Liver (tissue), 9 donors: ENCODE data around the gene FOXP3. TPM values are rescaled to one million over a fixed set of nuclear protein-coding genes. Genes with fewer than 3 reads are reported as not detected.

Experiments used
- DNase-seq: peaks from one replicate; pipeline ENCODE4 v3.0.0-alpha.2; 2017; ENCODE audit warnings: low spot score
- H3K27ac ChIP-seq, 2 donors: one replicate each; pipeline ENCODE4 v1.7.0; 2013; ENCODE audit warnings: inconsistent platforms in 2 of 2, low read length in 2 of 2, control low read depth in 1 of 2, low read depth in 1 of 2, mild to moderate bottlenecking in 1 of 2
- H3K27me3 ChIP-seq, 4 donors: one replicate each; pipeline versions ENCODE4 v1.6.1 to v1.7.0; 2013; ENCODE audit warnings: low read length in 3 of 4, inconsistent platforms in 1 of 4, mild to moderate bottlenecking in 1 of 4, moderate library complexity in 1 of 4; ENCODE audit not compliant: control insufficient read depth in 4 of 4, insufficient read depth in 4 of 4
- H3K36me3 ChIP-seq, 4 donors: one replicate each; pipeline versions ENCODE4 v1.6.1 to v1.7.0; 2013; ENCODE audit warnings: low read length in 3 of 4, mild to moderate bottlenecking in 3 of 4, low read depth in 1 of 4, moderate library complexity in 1 of 4; ENCODE audit not compliant: control insufficient read depth in 4 of 4, insufficient read depth in 3 of 4
- H3K4me1 ChIP-seq, 4 donors: one replicate each; pipeline versions ENCODE4 v1.6.1 to v1.7.0; 2013; ENCODE audit warnings: low read length in 3 of 4, mild to moderate bottlenecking in 3 of 4, moderate library complexity in 1 of 4; ENCODE audit not compliant: control insufficient read depth in 4 of 4, insufficient read depth in 4 of 4
- H3K4me3 ChIP-seq, 3 donors: one replicate each; pipeline versions ENCODE4 v1.6.1 to v1.7.0; 2013; ENCODE audit warnings: low read length in 3 of 3, control low read depth in 1 of 3, low read depth in 1 of 3, mild to moderate bottlenecking in 1 of 3
- H3K9ac ChIP-seq, 2 donors: one replicate each; pipeline ENCODE4 v1.7.0; 2013; ENCODE audit warnings: low read length in 2 of 2, mild to moderate bottlenecking in 2 of 2, moderate library complexity in 2 of 2, control low read depth in 1 of 2, low read depth in 1 of 2
- H3K9me3 ChIP-seq, 4 donors: one replicate each; pipeline versions ENCODE4 v1.6.1 to v1.7.0; 2013; ENCODE audit warnings: low read length in 3 of 4; ENCODE audit not compliant: control insufficient read depth in 4 of 4
- EGR1 ChIP-seq, 2 donors: IDR thresholded peaks; 2 replicates each; pipeline ENCODE4 v1.6.1; 2016 to 2018; ENCODE audit warnings: antibody characterized with exemption in 2 of 2, low read depth in 2 of 2
- FOXA1 ChIP-seq: IDR thresholded peaks from 2 replicates; pipeline ENCODE4 v1.6.1; 2016; ENCODE audit warnings: antibody characterized with exemption
- FOXA2 ChIP-seq: IDR thresholded peaks from 2 replicates; pipeline ENCODE4 v1.6.1; 2016; ENCODE audit warnings: antibody characterized with exemption
- GABPA ChIP-seq, 2 donors: IDR thresholded peaks in 1 of 2; conservative IDR thresholded peaks in 1 of 2; 2 replicates each; pipeline ENCODE4 v1.6.1; 2016; ENCODE audit warnings: antibody characterized with exemption in 2 of 2, mild to moderate bottlenecking in 1 of 2, moderate library complexity in 1 of 2
- HNF4A ChIP-seq, 2 donors: conservative IDR thresholded peaks; 2 replicates each; pipeline ENCODE4 v1.6.1; 2016; ENCODE audit warnings: antibody characterized with exemption in 2 of 2, mild to moderate bottlenecking in 2 of 2
- HNF4G ChIP-seq: IDR thresholded peaks from 2 replicates; pipeline ENCODE4 v1.6.1; 2016; ENCODE audit warnings: antibody characterized with exemption
- JUND ChIP-seq, 2 donors: IDR thresholded peaks; 2 replicates each; pipeline ENCODE4 v1.6.1; 2016; ENCODE audit warnings: antibody characterized with exemption in 2 of 2
- NR2F2 ChIP-seq: IDR thresholded peaks from 2 replicates; pipeline ENCODE4 v1.6.1; 2016; ENCODE audit warnings: antibody characterized with exemption
- RAD21 ChIP-seq, 2 donors: IDR thresholded peaks; 2 replicates each; pipeline ENCODE4 v1.6.1; 2016; ENCODE audit warnings: antibody characterized with exemption in 2 of 2, mild to moderate bottlenecking in 2 of 2
- RXRA ChIP-seq, 2 donors: IDR thresholded peaks; 2 replicates each; pipeline ENCODE4 v1.6.1; 2017 to 2018; ENCODE audit warnings: antibody characterized with exemption in 2 of 2, mild to moderate bottlenecking in 1 of 2
- SP1 ChIP-seq: IDR thresholded peaks from 2 replicates; pipeline ENCODE4 v1.6.1; 2018; ENCODE audit warnings: antibody characterized with exemption, mild to moderate bottlenecking
- TAF1 ChIP-seq: conservative IDR thresholded peaks from 2 replicates; pipeline ENCODE4 v1.6.1; 2016; ENCODE audit warnings: antibody characterized with exemption, mild to moderate bottlenecking
- YY1 ChIP-seq: IDR thresholded peaks from 2 replicates; pipeline ENCODE4 v1.6.1; 2016; ENCODE audit warnings: antibody characterized with exemption, mild to moderate bottlenecking
- WGBS: extraction: QIAGEN DNeasy Blood & Tissue Kit; methylation state at CpG from one replicate; pipeline ENCODE4 v1.1.7; 2013; 5-methylcytosine and 5-hydroxymethylcytosine counted together
- polyA plus RNA-seq, 2 donors: library from polyadenylated mRNA; stranded (reverse) in 1 of 2; unstranded in 1 of 2; fragments of 200-250 nt in 1 of 2; fragments of >200 nt in 1 of 2; fragmentation: Nextera tagmentation in 1 of 2; extraction: Ambion mirVana in 1 of 2; gene quantifications; one replicate each; pipeline versions ENCODE4 v1.2.1 to v1.2.3, GENCODE V29; 2013 to 2015
- total RNA-seq, 2 donors: library from RNA; depleted of rRNA; stranded (reverse); fragments of >200 nt; gene quantifications; one replicate each; pipeline ENCODE4 v1.2.3, GENCODE V29; 2014
- TF ChIP-seq, protein P1 (sequence below): fragments of 150-350 bp; IDR thresholded peaks from 2 replicates; pipeline ENCODE4 v1.5.1; 2017; ENCODE audit warnings: improper control_type of control experiment, low read depth, low read length; ENCODE audit not compliant: missing input control
- TF ChIP-seq, protein P2 (sequence below): IDR thresholded peaks from 2 replicates; pipeline ENCODE4 v1.6.1; 2016; ENCODE audit warnings: antibody characterized with exemption
- TF ChIP-seq, protein P3 (sequence below): IDR thresholded peaks from 2 replicates; pipeline ENCODE4 v1.6.1; 2016; ENCODE audit warnings: antibody characterized with exemption
- TF ChIP-seq, protein P4 (sequence below): IDR thresholded peaks from 2 replicates; pipeline ENCODE4 v1.6.1; 2016; ENCODE audit warnings: antibody characterized with exemption, mild to moderate bottlenecking
- TF ChIP-seq, protein P5 (sequence below): IDR thresholded peaks from 2 replicates; pipeline ENCODE4 v1.6.1; 2016; ENCODE audit warnings: antibody characterized with exemption
- donor health status: healthy.
- donor health status: healthy.
- donor health status: healthy.
- donor health status: healthy.
- donor health status: healthy.

The FOXP3 gene
- total and polyA plus RNA-seq, 4 donors, result 0.05 to 0.65 (median 0.19) TPM

DNA sequence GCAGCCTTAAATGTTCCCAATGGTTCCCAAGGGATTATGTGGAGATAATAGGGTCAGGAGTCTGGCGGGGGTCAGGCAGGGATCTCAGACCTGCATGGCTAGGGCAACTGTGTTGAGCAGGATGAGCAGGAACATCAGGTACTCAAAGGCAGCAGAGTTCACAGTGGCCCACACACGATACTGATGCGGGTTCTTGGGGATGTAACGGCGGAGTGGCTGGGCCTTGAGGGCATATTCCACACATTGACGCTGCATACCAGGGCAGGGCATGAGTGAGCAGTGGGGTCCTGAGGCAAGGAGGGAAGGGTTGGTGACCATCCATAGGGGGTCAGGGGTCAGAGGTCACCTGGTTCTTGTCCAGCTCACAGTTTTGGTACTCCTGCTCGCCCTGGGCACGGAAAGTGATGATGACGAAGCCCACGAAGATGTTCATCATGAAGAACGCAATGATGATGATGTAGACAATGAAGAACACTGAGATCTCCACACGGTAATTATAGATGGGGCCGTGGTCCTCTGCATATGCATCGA is 49.4 kb downstream of the FOXP3 start:
- Histone ChIP-seq H3K27me3 (no peaks in the 10 kb centered on the region), H3K36me3 (no peaks in the 10 kb centered on the region), H3K9me3 (no peaks in the 10 kb centered on the region), H3K9ac (no peak overlapping the region), H3K4me1 (no peaks in the 10 kb centered on the region), H3K4me3 (no peak overlapping the region), H3K27ac (no peak overlapping the region)
- 87% methylated on average over 14 of the region's 14 CpGs for WGBS
- TF ChIP-seq, protein P1, sequence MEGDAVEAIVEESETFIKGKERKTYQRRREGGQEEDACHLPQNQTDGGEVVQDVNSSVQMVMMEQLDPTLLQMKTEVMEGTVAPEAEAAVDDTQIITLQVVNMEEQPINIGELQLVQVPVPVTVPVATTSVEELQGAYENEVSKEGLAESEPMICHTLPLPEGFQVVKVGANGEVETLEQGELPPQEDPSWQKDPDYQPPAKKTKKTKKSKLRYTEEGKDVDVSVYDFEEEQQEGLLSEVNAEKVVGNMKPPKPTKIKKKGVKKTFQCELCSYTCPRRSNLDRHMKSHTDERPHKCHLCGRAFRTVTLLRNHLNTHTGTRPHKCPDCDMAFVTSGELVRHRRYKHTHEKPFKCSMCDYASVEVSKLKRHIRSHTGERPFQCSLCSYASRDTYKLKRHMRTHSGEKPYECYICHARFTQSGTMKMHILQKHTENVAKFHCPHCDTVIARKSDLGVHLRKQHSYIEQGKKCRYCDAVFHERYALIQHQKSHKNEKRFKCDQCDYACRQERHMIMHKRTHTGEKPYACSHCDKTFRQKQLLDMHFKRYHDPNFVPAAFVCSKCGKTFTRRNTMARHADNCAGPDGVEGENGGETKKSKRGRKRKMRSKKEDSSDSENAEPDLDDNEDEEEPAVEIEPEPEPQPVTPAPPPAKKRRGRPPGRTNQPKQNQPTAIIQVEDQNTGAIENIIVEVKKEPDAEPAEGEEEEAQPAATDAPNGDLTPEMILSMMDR, result no peak
- TF ChIP-seq RAD21 (IDR thresholded peaks at IDR 0.05), result no peak
- TF ChIP-seq FOXA2, result no peak
- TF ChIP-seq EGR1 (IDR thresholded peaks at IDR 0.05; ENCODE audit: low read depth in 2 of 2), result no peak
- TF ChIP-seq RXRA (IDR thresholded peaks at IDR 0.05), result no peak
- TF ChIP-seq, protein P2, sequence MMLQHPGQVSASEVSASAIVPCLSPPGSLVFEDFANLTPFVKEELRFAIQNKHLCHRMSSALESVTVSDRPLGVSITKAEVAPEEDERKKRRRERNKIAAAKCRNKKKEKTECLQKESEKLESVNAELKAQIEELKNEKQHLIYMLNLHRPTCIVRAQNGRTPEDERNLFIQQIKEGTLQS, result no peak
- TF ChIP-seq HNF4G, result no peak
- no peak for TF ChIP-seq YY1
- no peak for DNase-seq

DNA sequence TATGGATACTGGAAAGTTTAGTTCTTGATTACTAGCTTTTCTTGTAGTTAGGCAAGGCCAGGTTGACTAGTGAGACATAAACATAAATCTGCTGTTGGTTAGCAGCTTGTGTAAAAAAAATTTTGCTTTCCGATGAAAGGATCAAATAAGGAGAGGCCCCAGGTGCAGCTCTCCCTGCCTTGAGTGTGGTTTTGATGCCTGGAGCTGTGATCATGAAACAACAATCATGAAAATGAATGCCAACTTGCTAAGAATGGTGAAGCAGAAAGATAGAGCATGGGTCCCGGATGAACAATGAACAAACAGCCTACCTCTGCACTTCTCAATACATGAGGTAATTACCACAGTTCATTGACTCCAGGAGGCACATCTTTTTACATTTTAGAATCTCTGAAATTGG is 50.1 kb downstream of the FOXP3 start:
- DNase-seq, result no peak
- no peak overlapping the region for H3K27ac ChIP-seq
- no peaks in the 10 kb centered on the region for H3K36me3 ChIP-seq
- H3K9me3 ChIP-seq, result no peaks in the 10 kb centered on the region
- H3K4me3 ChIP-seq, result no peak overlapping the region
- WGBS, result 79% methylated on average over 2 of the region's 2 CpGs
- H3K27me3 ChIP-seq, result no peaks in the 10 kb centered on the region
- H3K4me1 ChIP-seq, result no peaks in the 10 kb centered on the region
- H3K9ac ChIP-seq, result no peak overlapping the region
- TF ChIP-seq HNF4G (no peak), NR2F2 (no peak), HNF4A (conservative IDR thresholded peaks at IDR 0.05) (no peak), FOXA1 (no peak), YY1 (no peak), GABPA (IDR thresholded peaks at IDR 0.05 in 1 of 2, conservative IDR thresholded peaks at IDR 0.05 in 1 of 2) (no peak), RAD21 (IDR thresholded peaks at IDR 0.05) (no peak), RXRA (IDR thresholded peaks at IDR 0.05) (no peak), SP1 (no peak), FOXA2 (no peak), TAF1 (no peak), EGR1 (IDR thresholded peaks at IDR 0.05; ENCODE audit: low read depth in 2 of 2) (no peak), JUND (IDR thresholded peaks at IDR 0.05) (no peak)
- TF ChIP-seq, protein P3, sequence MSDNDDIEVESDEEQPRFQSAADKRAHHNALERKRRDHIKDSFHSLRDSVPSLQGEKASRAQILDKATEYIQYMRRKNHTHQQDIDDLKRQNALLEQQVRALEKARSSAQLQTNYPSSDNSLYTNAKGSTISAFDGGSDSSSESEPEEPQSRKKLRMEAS, result no peak
- TF ChIP-seq, protein P4, sequence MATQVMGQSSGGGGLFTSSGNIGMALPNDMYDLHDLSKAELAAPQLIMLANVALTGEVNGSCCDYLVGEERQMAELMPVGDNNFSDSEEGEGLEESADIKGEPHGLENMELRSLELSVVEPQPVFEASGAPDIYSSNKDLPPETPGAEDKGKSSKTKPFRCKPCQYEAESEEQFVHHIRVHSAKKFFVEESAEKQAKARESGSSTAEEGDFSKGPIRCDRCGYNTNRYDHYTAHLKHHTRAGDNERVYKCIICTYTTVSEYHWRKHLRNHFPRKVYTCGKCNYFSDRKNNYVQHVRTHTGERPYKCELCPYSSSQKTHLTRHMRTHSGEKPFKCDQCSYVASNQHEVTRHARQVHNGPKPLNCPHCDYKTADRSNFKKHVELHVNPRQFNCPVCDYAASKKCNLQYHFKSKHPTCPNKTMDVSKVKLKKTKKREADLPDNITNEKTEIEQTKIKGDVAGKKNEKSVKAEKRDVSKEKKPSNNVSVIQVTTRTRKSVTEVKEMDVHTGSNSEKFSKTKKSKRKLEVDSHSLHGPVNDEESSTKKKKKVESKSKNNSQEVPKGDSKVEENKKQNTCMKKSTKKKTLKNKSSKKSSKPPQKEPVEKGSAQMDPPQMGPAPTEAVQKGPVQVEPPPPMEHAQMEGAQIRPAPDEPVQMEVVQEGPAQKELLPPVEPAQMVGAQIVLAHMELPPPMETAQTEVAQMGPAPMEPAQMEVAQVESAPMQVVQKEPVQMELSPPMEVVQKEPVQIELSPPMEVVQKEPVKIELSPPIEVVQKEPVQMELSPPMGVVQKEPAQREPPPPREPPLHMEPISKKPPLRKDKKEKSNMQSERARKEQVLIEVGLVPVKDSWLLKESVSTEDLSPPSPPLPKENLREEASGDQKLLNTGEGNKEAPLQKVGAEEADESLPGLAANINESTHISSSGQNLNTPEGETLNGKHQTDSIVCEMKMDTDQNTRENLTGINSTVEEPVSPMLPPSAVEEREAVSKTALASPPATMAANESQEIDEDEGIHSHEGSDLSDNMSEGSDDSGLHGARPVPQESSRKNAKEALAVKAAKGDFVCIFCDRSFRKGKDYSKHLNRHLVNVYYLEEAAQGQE, result no peak
- TF ChIP-seq, protein P5, sequence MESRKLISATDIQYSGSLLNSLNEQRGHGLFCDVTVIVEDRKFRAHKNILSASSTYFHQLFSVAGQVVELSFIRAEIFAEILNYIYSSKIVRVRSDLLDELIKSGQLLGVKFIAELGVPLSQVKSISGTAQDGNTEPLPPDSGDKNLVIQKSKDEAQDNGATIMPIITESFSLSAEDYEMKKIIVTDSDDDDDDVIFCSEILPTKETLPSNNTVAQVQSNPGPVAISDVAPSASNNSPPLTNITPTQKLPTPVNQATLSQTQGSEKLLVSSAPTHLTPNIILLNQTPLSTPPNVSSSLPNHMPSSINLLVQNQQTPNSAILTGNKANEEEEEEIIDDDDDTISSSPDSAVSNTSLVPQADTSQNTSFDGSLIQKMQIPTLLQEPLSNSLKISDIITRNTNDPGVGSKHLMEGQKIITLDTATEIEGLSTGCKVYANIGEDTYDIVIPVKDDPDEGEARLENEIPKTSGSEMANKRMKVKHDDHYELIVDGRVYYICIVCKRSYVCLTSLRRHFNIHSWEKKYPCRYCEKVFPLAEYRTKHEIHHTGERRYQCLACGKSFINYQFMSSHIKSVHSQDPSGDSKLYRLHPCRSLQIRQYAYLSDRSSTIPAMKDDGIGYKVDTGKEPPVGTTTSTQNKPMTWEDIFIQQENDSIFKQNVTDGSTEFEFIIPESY, result no peak
- TF ChIP-seq, protein P1, result no peak
- TF ChIP-seq, protein P2, result no peak
